Measurements from ENCODE around the gene LRRC15. TPM values are rescaled to one million over a fixed set of nuclear protein-coding genes. Genes with fewer than 3 reads are reported as not detected.

Gene LRRC15
- total RNA-seq, 1 donor from 2014 or later, result not detected

GRCh38 chr3:194365978-194366490 lies 3.5 kb downstream of the LRRC15 start:
- H3K4me3 ChIP-seq (ENCODE audit: low read depth, low read length), result no peak overlapping the region
- TF ChIP-seq CTCF (conservative IDR thresholded peaks at IDR 0.05; ENCODE audit: low read depth, low read length), result no peak
- no peak for DNase-seq (ENCODE audit: low read depth)

GRCh38 chr3:194365526-194365925 lies 4.0 kb downstream of the LRRC15 start:
- TF ChIP-seq CTCF (conservative IDR thresholded peaks at IDR 0.05; ENCODE audit: low read depth, low read length), result no peak
- H3K4me3 ChIP-seq (ENCODE audit: low read depth, low read length), result no peak overlapping the region

GRCh38 chr3:194364652-194365434 lies 4.7 kb downstream of the LRRC15 start:
- TF ChIP-seq CTCF (conservative IDR thresholded peaks at IDR 0.05; ENCODE audit: low read depth, low read length), result no peak
- no peak overlapping the region for H3K4me3 ChIP-seq (ENCODE audit: low read depth, low read length)
- DNase-seq (ENCODE audit: low read depth), result no peak

More at GRCh38 chr3:194365526-194365925, 4.0 kb downstream of the LRRC15 start:
- no peak for DNase-seq (ENCODE audit: low read depth)

- no peak for DNase-seq (ENCODE audit: low read depth)
- no peak overlapping the region for H3K4me3 ChIP-seq (ENCODE audit: low read depth, low read length)
- no peak for TF ChIP-seq CTCF (conservative IDR thresholded peaks at IDR 0.05; ENCODE audit: low read depth, low read length)
Observed at GRCh38 chr3:194364314-194364651, 5.3 kb downstream of the LRRC15 start.

- no peak for DNase-seq (ENCODE audit: low read depth)
- no peak for TF ChIP-seq CTCF (conservative IDR thresholded peaks at IDR 0.05; ENCODE audit: low read depth, low read length)
- no peak overlapping the region for H3K4me3 ChIP-seq (ENCODE audit: low read depth, low read length)
Observed at GRCh38 chr3:194360568-194360967, 9.0 kb downstream of the LRRC15 start.

DNA sequence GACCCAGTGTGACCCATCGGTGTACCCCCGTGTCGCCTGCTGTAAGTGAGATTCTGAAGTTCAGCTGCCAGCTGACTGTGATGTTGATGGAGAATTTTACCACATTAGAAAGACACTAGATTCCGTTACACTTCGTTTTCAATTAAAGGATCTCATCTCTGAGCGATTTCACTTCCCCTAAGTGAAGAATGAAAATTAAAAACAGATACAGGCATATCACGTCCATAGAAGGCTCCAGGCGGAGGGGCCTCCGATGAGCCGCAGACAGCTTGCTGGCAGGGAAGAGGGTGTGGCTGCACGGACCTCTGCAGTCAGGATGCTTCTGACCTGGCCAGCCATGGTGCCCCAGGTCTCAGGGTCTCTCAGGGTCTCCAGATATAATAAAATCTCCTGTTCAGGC lies 11.9 kb downstream of the LRRC15 start:
- DNase-seq (ENCODE audit: low read depth), result no peak
- no peak overlapping the region for H3K4me3 ChIP-seq (ENCODE audit: low read depth, low read length)
- TF ChIP-seq CTCF (conservative IDR thresholded peaks at IDR 0.05; ENCODE audit: low read depth, low read length), result no peak

DNA sequence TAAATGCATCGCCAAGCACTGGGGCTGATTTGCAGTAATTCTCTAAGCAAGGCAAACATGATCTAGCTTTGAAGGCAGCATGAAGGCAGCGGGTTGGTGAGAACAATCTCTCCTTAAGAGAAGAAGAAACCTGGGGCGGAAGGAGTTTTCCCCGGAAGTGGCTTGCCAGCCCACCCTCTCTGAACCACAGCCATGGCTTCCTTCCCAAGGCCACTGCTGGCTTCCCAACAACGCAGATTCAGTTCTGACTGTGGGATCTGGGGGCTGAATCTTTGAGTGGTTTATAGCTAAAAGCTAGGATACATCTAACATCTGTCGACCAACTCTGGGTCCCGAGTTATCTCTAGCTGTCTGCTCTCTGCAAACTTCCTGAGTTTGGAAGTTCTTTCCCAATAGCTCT lies 14.2 kb downstream of the LRRC15 start:
- H3K4me3 ChIP-seq (ENCODE audit: low read depth, low read length), result no peak overlapping the region
- TF ChIP-seq CTCF (conservative IDR thresholded peaks at IDR 0.05; ENCODE audit: low read depth, low read length), result no peak
- DNase-seq (ENCODE audit: low read depth), result no peak

Measured in epithelial cell of proximal tubule (primary cell).